ENCODE results near the gene OSBPL3.

OSBPL3 gene

DNA sequence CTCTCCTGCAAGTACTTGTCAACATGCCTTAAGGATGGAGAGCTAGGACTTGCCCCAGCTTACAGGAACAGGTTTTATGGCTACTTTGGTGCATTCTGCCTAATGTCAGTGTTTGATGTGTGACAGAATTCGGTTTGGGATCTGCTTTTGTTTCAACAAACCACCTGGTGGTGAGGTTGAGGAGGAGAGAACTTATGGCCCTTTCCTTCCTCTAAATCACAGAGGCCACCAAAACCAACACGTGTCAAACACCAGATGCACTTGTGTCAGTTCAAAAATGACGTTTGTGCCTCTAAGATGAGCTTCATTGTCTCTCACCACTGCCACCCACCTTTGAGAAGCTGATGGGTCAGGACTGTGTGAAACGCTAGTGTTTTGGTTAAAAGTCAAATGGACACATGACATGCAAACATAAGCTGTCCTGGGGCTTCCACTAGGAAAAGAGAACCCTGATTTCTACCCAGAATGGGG lies 83.9 kb downstream of the OSBPL3 start:
- no peak for DNase-seq (ENCODE audit: low read depth, low spot score)

DNA sequence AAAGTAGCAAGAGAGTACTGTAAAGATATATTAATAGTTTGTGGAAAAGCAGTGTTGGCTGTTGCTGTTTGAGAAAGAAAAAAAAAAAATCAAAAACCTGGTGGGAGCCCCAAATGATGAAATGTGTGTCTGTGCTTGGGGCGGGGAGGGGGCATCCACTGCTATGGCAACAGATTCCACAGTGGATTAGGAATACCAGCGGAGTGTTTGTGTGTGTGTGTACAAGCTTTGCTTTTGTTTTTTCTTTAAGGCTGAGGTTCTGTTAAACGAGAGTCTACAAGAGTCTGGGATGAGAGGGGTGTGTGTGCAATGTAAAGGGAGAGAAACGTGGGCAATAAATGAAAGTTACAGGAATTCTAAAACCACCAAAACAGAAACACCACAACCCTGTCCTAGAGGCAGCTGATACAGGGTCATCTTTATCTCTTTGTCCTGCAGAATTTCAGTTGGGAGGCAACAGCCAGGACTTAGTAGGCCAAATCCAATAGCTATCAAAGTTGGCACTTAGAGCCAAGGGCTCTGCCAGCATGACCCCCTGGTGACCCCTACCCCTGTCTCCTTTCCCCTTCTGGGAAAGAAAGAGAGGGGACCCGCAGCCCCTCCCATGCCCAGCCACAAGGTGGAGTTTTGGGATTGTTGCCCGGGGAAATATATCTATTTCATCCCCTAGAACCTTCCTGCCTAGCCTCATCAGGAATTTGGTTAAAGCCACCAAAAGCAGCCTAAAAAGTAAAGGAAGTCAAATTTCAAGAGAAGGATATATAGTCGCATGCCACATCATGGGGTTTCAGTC lies 85.4 kb downstream of the OSBPL3 start:
- DNase-seq (ENCODE audit: low read depth, low spot score): no peak

DNA sequence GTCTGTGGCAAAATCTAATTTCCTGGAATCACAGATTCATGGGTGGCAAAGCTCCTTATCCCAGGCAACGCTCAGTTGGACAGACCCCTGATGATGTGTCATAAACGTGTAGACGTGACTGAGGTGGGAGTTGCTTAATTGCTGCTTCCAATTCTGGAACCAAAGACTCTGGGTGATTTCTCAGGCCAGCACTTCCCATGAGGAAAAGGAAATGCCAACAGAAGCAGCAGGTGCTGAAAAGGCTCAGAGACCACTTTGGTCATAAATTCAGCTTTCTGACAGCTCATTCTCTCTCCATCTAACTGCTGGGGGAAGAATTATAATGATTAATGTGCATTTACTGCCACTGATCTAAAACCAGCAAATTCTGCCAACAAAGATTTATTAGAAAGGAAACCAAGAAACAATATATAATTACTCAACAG lies 88.7 kb downstream of the OSBPL3 start:
- DNase-seq (ENCODE audit: low read depth, low spot score): no peak

DNA sequence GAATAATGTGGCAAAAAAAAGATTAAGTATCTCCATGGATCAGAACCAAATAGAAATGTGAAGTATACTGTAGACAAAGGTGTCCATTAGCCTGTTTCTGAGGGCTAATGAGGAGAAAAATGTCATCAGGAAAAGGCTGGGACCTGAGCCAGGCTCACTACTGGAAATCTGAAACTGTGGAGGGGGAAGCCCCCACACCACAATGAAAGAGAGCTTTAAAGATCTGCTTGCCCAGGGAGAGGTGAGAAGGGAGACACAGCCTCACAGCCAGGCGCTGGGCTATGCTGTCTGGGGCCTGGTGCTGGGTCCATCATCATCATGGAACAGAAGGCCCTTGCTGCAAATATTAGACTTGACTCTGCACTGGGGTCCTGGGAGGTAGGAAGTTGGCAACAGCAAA lies 90.4 kb downstream of the OSBPL3 start:
- DNase-seq (ENCODE audit: low read depth, low spot score): no peak

DNA sequence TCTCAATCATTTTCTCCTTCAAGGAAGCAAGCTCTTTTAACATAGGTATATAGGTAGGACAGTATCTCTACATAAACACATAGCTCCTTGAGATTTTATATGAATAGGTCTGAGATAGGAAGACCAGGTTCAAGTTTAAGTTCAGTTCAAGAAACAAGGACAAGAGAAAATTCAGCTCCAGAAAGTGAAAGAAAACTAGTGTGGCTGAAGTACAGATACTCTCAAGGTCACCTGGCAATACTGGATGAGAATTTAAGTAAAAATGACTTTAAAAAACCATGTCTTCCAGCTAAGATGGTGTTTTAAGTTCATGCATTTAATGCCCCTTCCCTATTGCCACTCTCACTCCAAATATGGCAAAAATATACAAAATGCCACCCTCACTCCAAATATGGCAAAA lies 91.3 kb downstream of the OSBPL3 start:
- no peak for DNase-seq (ENCODE audit: low read depth, low spot score)

DNA sequence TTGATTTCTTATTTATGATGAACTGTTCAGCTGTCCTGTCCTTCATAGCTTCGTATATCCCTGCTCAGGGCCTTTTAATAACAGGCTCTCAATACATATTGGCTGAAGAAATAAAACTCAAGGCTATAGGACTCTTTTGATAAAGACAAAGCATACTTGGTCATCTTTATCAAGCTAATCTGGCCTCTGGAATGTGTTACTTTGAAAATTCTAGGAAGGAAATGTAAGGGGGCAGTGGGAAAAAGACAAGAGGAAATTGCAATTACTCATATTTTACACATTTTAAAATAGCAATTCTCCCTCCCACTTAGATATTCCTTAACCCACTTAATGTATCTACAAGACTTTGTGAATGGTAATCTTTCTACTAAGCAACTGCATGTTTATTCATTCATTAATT lies 94.3 kb downstream of the OSBPL3 start:
- DNase-seq (ENCODE audit: low read depth, low spot score): no peak

DNA sequence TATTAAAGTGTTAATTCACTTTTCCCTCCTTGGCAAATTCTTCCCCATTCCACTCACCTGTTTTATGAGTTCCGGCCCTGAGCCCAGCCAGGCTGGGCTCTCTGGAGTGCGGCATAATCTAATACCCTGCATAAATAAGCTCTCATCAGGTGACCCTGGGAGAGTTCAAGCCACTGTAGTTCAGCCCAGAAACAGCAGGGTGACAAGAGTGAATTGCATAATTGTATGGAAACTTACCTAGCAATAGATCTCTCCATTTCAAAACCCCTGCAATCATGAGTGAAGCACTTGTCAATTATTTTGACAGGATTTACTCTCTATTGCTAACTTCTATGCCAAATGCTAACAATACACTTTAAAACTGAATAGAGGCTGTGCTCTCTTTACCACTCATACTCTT lies 94.7 kb downstream of the OSBPL3 start:
- no peak for DNase-seq (ENCODE audit: low read depth, low spot score)

DNA sequence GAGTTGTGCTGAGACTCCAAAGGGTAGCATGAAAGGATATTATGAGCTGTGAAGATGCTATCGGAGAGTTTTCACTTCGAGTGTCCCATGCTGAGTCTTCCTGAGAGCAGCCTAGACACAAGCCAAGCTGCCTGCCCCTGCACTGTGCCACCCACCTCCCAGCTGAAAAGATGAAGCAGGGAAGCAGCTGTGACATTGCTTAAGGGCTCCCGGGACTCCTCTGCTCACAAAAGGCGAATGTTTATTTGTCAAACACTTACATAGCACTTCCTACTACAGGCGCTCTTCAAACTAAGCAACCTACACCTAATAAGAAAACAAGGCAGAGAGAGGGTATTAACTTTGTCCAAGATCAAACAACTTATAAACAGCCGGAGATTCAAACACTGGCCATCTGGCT lies 95.6 kb downstream of the OSBPL3 start:
- no peak for DNase-seq (ENCODE audit: low read depth, low spot score)

DNA sequence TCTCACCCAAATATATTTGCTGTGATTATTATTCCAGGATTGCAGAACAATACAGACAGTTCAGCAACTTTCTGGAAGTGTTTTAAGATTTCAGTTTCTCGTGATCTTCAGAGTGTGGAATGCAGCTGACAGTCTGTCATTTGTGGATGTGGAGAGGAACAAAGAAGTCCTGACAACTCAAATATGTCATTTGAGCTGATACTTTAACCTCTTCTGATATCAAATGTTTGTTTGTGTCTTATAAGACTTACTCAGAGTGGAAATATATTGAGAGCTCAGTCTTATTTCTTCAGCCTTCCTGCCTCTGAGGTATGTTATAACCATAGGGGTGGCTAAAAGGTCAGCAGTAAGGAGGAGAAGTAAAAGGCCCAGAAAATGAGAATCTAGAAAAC lies 96.4 kb downstream of the OSBPL3 start:
- no peak for DNase-seq (ENCODE audit: low read depth, low spot score)

DNA sequence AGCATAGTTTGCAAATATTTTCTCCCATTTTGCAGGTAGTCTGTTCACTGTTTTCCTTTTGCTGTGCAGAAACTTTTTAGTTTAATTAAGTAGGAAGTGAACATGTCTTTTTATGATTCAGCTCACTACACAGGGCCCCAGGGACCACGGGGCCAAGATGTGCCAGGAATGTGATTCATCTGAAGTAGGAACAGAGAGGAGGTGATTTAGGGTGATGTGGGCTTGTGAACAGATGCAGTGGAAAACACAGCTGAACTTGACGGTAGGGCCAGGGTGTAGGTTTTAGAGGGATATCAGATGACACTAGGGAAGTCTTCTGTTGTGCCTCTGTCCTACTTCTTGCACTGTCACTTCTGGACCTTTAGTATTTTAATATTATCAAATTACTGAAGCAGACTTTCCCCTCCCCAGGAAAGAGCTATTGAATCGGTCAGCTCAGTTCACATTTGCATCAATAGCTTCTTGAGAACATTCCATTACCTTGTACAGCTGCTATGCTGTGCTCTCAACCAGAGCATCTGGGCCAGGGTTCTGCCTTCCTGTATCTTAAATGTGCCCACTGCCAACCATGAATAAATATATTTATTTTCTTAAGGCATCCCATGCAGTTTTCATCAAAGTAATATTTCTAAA lies 96.9 kb downstream of the OSBPL3 start:
- DNase-seq (ENCODE audit: low read depth, low spot score): no peak

DNA sequence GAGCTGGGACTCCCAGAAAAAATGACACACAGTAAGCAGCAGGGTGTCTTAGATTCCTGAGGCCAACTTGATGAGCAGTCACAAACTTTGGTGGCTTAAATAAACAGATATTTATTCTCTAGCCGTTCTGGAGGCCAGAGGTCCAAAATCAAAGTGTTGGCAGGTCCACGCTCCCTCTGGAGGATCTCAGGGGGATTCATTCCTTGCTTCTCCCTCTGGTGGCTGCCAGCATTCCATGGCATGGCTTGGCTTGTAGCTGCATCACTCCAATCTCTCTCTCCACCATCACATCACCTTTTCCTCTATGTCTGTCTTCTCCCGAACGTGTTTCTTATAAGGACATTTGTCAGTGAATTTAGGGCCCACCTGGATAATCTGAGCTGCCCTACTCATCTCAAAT lies 98.4 kb downstream of the OSBPL3 start:
- DNase-seq (ENCODE audit: low read depth, low spot score): no peak

DNA sequence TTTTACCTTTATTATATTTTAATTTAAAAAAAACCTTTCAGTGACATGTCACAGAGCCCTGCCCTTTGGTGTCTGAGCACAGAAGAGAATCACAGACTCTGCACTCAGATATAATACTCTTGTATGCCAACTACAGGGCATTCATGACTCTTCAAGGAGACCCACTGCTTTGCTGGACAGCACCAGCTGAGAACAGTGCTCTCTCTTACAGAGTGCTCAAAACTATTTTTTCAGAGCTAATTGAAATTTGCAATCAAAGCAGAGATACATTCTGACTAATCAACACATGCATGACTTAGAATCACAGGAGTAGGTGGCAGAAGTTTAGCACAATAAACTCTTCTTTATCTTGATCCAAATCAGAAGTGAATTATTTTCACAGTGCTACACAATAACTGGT lies 99.1 kb downstream of the OSBPL3 start:
- DNase-seq (ENCODE audit: low read depth, low spot score): no peak

DNA sequence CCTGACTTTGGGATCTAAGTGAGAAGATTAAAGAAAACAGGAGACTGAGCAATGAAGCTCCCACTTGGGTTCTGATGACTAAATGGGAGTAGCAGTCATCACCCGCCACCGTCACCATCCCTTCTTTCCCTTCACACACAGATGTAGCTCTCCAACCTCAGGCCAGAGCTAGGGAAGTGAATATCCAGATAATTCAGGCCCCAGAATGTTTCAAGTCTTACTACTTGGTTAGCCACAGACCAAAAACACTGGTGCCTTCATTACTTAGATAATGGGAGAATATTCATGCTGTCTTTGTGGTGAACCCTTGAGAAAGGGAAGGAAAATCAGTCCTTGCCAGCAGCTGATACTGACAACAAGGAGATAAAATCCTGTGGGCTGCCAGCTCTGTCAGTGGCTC lies 100.7 kb downstream of the OSBPL3 start:
- no peak for DNase-seq (ENCODE audit: low read depth, low spot score)

DNA sequence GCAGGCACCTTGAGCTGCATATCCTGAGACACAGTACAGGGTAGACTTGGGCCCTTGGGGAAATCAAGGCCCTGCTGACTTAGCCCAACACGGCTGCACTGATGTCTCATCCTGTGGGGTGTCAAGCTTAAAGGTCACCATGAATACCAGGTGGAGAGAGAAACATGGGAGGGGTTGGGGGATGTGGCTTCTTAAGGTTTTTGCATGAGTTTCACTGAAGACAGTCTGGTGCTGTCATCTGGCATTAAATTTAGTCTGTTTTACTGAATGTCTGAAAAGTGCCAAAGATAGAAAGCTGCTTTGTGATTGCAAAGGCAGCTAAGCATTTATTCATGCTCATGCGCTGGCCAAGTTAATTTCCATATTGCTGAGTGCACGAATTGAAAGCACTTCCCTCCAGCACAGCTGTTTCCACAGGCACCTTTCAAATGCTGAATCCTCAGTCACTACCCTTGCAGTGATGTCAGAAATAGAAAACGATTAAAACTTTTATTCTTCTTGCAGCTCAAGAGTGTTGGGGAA lies 102.1 kb downstream of the OSBPL3 start:
- DNase-seq (ENCODE audit: low read depth, low spot score): no peak

DNA sequence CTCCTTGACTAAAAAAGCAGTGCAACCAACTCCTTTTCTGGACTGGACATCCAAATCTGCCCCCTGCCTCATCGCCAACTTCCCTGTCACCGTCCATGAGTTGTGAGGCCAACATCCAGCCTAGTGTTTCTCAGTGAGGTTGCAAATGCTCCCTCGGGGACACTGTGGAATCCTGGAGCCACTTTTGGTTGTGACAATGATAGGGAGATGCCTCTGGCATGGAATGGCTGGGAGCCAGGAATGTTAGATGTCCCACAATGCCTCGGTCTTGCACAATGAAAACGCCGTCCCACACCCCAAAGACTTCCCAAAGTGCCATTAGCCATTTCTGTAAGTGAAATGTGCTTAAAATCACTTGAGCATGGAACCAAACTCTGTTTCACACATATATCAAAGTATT lies 105.2 kb downstream of the OSBPL3 start:
- DNase-seq (ENCODE audit: low read depth, low spot score): no peak

DNA sequence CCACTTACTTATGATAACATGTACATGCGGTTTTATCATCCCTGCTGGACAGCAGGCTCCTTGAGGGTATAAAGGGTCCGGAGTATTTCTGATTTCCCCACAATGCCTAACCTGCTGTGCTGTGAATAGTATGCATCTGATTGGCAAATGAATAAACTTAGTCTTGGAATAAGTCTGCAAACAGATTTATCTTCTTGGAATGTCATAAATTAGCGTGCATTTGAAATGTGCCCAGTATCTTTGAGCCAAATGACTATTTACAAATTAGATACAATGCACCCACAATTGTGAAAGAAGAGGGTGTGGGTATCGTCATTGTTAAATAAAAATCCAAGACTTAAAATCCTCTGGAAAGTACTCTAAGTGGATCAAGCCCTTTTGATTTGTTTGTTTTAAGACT lies 106.0 kb downstream of the OSBPL3 start:
- DNase-seq (ENCODE audit: low read depth, low spot score): no peak

DNA sequence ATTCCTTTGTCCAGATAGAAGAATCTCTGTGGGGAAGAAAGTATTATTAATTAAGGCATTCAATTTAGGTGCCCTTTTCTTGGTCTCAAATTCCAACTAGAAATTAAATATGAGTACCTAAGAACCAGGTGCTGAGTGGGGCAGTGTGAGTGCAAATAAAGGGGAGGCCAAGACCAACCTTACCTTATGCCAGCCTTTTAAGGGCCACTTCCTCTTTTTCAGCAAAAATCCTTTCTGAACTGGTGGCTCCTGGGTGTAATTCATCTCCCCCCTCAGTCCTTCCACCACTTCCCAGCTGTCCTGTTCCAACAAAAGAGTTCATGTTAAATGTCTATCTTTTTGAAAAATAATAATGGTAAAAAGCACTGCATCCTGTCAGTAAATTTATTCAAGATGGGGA lies 108.2 kb downstream of the OSBPL3 start:
- no peak for DNase-seq (ENCODE audit: low read depth, low spot score)

DNA sequence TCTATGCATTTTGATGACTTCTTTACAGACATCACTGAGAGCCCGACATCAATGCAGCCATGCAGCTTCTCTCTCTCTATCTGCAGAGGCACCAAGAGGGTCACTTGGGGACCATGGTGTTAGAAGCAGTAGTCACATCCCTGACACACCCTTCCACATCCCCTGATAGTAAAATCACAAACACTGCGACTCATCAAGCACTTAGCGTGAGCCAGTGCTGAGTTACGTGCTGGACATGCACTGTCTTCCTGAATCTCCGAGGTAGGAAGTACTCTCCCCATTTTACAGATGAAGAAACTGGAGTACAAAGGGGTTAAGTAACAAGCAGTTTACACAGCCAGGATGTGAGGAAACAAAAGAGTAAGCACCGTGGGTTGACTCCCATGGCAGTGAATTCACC lies 109.2 kb downstream of the OSBPL3 start:
- no peak for DNase-seq (ENCODE audit: low read depth, low spot score)

DNA sequence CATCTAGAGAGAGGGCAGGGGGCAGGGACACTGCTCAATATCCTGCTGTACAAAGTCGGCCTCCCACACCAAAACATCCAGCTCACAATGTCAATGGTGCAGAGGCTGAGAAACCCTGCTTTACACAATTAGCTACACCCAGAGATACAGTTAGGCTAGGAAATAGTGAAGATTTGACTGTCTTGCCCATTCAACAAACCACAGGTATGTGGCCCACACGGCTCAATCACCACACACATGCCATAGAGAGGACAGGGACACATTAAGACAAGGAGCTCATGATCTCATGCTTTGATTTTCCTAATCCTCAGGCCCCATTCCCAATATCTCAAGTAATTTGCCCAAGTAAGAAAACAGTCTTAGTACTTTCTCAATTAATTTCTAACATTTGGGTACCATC lies 110.4 kb downstream of the OSBPL3 start:
- DNase-seq (ENCODE audit: low read depth, low spot score): no peak

DNA sequence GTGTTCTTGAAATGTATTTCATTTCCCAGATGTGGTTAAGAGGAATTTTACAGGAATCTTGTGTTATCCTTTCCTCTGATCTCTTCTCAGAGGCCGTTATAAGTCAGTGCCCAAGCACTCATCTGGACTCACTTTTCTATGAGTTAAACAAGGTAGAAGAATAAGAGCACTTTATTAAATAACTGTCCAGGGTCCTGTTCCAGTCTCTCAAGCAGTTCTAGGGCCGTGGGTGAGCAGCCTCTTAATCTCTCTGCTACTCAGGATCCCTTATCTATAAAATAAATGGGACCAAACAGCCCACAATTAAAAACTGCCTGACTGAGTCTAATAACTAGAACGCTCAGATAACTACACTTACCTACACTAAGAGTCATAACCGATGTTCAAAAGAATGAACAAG lies 111.2 kb downstream of the OSBPL3 start:
- no peak for DNase-seq (ENCODE audit: low read depth, low spot score)

DNA sequence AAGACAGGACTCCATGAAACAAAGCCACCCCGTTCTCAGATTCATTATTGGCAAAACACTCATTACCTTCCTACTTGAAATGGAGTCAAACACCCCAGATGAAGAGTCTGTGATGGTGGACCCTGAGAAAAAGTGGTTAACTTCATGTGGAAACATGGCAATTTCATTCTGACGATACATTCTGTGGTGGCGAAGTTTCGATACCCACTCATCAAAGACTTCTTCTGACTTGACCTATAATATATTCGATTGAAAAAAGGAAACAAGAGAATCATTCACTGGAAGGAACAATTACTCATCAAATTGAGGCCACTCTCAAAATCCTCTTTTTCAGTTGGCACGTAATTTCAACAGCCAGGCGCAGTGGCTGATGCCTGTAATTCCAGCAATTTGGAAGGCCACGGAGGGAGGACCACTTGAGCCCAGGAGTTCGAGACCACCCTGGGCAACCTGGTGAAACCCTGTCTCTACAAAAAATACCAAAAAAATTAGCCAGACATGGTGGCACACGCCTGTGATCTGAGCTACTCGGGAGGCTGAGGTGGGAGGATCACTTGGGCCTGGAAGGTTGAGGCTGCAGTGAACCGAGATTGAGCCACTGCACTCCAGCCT lies 113.9 kb downstream of the OSBPL3 start:
- no peak for DNase-seq (ENCODE audit: low read depth, low spot score)

DNA sequence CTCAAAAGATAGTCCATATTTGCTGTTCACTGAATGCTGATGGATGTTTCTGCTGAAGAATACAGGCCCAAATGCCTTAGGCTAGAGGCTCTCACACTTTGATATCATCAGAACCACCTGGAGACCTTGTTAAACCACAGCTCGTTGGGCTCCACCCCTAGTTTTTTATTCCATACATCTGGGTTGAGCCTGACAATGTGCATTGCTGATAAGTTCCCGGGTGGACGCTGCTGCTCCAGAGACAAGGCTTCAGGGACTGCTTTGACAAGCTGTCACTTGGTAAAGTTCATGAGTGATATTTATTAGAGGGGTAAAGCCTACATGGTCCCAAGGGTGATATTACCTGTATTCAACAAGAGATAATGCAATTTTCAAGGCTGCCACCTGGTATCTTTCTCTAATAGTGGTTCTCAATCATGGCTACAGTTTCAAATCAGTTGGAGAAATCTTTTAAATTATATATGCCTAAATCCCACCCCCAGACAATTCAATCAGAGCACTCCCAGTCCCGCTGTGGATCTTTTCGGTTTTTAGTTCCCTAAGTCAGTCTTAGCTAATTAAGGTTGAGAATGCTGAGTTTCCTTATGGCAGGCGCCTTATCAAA lies 115.7 kb downstream of the OSBPL3 start:
- DNase-seq (ENCODE audit: low read depth, low spot score): no peak

Data from brain pericyte (primary cell).